ENCODE measurements around the gene AURKAIP1.
"Not testable (repeated sequence)": the region's sequence is repeated elsewhere in the genome, so short reads cannot be mapped to it uniquely, and the experiment has no call there.

Gene AURKAIP1

GRCh38 chr1:1374929-1375662 lies at the start of gene AURKAIP1:
TSS of gene AURKAIP1 (minus strand) at chr1:1375207. CDS start at chr1:1374756, 451 bp downstream.
- FAIRE-seq = peak; percentile 93
- DNase-seq (ENCODE audit: low spot score) = peak; percentile 98

- FAIRE-seq (no peak), DNase-seq (ENCODE audit: low spot score) (no peak)
Measured at GRCh38 chr1:1424707-1425106, 49.7 kb upstream of the AURKAIP1 start.

- FAIRE-seq = no peak
Measured at GRCh38 chr1:1423245-1423597, 48.2 kb upstream of the AURKAIP1 start.

DNA sequence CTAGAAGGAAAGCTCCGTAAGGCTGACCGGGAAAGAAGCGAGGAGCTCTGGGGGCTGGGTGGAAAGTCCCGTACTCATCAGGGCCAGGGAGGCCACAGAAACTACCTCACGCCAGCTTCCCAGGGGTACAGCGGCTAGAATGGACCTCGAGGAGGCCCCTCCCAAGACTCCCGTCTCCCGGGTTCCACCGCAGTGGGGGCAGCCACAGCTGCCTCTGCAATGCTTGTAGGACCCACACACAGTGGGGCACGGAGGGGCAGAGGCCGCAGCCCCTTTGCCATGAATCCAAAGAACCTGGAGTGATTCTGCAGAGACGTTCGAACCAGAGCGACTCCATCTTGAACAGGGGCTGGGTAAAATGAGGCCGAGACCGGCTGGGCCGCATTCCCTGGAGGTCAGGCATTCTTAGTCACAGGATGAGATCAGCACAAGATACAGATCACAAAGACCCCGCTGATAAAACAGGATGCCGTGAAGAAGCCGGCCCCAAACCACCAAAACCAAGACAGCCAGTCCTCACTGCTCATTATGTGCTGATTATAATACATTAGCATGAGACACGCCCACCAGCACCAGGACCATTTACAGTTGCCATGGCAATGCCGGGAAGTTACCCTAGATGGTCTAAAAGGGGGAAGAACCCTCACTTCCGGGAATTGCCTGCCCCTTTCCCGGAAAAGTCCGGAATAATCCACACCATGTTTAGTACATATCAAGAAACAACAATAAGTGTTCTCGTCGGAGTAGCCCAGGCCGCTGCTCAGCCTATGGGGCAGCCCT lies 47.6 kb upstream of the AURKAIP1 start:
- DNase-seq (ENCODE audit: low spot score) (peak; percentile 51), FAIRE-seq (no peak)

More at GRCh38 chr1:1423245-1423597, 48.2 kb upstream of the AURKAIP1 start:
- no peak for DNase-seq (ENCODE audit: low spot score)

DNA sequence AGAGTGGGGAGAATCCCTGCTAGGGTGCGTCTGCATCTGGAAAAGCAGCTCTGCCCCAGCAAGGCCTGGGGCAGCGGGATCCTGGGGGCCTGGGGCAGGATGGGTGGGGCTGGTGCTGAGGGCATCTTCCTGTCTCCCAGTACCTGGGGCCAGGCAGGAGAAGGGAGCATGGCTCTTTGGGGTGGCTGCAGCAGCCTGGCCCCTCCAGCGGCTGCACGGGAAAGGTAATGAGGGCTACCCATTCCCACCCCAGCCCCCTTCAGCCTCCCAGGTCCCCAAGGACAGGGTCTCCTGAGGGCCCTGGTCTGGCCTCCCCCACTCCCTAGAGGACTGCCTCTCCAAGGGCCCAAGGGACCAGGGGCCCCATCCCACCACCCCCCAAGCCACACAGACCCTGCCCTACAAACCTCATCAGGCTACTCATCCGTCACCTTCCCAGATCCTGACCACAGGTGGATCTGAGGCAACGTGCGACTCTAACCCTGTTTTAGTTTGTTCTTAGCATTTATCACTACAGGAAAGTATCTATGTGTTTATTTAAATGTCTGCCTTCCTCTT lies 47.0 kb upstream of the AURKAIP1 start:
- DNase-seq (ENCODE audit: low spot score) (no peak), FAIRE-seq (no peak)

DNA sequence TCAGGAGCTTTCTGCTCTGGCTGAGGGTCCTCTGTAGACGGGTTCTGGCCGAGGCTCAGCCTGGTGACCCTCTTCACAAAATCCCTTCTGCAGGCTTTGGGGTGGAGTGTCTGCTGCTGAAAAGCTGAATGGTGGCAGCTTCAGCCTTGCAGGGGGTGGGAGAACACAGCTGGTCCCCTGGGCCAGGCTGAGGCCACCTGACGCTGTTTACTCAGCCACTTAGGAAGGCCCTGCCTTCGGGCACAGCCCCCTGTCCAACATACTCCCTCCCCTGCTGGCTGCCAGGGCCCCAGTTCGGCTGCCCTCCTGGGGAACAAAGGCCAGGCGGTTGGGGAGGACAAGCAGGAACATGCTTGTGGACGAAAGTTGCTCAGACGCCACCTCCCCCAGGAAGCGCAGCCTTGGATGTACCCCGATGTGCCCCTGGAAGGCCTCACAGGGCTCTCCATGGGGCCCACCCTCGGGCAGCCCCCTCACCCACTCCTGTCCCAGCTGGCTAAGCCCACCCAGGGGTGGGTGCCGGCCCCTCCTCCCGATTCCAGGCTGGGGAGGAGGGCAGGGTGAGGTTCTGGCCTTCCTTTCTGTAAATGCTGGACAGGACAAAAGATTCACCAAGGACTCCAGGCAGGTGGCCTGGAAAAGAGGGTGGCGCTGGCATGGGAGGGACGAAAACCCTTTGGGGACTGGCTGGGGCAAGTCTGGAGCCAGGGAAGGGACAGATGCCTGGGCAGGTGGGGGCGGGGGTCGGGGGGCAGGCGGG lies 46.3 kb upstream of the AURKAIP1 start, which contains the start of gene ANKRD65:
TSS of gene ANKRD65 (minus strand) at position 130 of the 760 bp plus-strand sequence. CDS start 271 bp downstream, outside the sequence.
- FAIRE-seq (no peak), DNase-seq (ENCODE audit: low spot score) (no peak)

GRCh38 chr1:1420654-1421141 lies 45.7 kb upstream of the AURKAIP1 start:
- FAIRE-seq (no peak), DNase-seq (ENCODE audit: low spot score) (no peak)

- FAIRE-seq = no peak
- DNase-seq (ENCODE audit: low spot score) = no peak
Measured at GRCh38 chr1:1419813-1420653, 45.0 kb upstream of the AURKAIP1 start.

DNA sequence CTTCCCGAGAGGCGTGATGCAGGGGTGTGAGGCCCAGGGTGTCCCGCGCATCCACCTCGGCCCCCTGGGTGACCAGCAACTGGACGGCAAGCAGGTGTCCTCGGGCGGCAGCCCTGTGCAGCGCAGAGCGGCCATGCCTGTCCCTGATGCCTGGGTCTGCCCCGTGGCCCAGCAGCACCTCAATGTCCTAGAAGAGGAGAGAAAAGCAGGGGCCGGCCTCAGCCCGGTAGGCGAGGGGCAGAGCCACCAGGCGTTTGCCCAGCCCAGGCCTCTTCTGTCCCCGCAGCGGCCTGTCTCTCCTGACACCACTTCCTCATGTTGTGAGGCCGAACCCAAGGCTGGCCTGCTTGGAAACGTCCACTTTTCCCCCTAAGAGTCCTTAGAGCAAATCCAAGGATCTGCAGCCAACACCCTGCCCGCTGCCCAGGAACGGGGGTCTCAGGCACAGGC lies 44.4 kb upstream of the AURKAIP1 start:
- DNase-seq (ENCODE audit: low spot score) (no peak), FAIRE-seq (no peak)

DNA sequence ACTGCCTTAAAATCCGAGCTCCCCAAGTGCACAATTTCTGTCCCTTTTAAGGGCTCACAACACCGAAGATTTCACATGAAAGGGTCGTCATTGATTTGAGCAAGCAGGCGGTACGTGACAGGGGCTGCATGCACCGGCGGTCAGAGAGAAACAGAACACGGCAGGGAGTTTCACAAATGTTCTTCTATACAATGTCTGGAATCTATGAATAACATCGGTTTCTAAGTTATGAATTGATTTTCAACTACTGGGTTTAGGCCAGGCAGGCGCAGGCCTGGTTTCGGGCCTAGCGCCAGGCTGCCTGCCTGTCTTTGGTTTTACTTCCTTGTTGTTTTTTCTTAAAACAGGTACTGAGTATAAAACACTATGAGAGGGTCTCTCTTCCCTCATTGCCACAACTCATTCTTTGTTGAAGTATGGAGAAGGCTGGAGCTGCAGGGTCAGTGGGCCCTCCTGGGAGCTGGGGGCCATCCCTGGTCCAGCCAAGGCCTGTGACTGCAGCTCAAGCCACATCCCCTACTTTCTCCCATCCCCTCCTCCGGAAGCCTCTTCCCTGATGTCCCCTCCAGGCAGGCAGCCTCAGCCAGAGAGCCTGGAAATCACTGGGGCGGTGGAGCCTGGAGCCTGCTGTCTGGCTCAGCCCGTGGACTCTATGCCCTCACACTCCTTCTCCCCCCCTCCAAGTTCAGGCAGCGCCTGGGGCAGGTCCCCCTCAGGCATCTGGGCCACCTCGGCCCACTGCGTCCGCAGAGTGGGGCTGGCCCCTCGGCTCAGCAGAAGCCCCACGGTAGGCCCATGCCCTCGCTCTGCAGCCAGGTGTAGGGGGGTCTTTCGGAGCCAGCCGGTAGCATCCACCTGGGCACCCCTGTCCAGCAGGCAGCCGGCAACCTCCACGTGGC lies 43.7 kb upstream of the AURKAIP1 start:
- FAIRE-seq (no peak), DNase-seq (ENCODE audit: low spot score) (no peak)

- DNase-seq (ENCODE audit: low spot score); FAIRE-seq: not testable (repeated sequence)
Measured at GRCh38 chr1:1417825-1418463, 42.9 kb upstream of the AURKAIP1 start.

GRCh38 chr1:1417396-1417795 lies 42.4 kb upstream of the AURKAIP1 start:
- not testable (repeated sequence) for FAIRE-seq

GRCh38 chr1:1415751-1416150 lies 40.7 kb upstream of the AURKAIP1 start:
- no peak for DNase-seq (ENCODE audit: low spot score)
- FAIRE-seq = no peak

More at GRCh38 chr1:1417396-1417795, 42.4 kb upstream of the AURKAIP1 start:
- not testable (repeated sequence) for DNase-seq (ENCODE audit: low spot score)

DNA sequence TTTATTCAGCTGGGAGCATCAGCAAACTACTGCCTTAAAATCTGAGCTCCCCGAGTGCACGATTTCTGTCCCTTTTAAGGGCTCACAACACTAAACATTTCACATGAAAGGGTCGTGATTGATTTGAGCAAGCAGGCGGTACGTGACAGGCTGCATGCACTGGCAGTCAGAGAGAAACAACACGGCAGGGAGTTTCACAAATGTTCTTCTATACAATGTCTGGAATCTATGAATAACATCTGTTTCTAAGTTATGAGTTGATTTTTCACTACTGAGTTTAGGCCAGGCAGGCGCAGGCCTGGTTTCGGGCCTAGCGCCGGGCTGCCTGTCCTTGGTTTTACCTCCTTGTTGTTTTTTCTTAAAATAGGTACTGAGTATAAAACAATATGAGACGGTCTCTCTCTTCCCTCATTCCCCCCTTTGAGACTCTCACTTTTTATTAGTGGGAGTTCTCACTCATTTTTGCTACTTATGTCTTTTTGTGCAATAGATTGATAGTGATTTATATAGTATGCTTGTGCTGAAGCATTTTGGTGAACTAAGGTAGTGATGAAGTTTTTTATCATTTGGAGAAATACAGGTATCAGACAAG lies 37.4 kb upstream of the AURKAIP1 start:
- FAIRE-seq; DNase-seq (ENCODE audit: low spot score): not testable (repeated sequence)

DNA sequence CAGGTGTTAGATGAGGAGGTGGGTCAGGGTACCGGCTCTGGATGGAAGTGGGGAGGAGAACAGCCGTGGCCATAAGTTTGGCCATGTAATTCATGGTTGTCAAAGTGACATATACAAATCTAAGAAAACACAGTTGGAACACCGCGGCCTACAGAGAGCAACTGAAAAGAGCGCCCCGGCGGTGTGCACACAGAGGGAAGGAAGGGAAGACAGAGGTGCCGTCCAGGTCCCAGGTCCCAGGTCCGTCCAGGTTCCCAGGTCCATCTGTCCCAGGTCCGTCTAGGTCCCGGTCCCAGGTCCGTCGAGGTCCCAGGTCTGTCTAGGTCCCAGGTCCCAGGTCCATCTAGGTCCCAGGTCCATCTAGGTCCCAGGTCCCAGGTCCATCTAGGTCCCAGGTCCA lies 36.6 kb upstream of the AURKAIP1 start:
- FAIRE-seq (no peak), DNase-seq (ENCODE audit: low spot score) (no peak)

GRCh38 chr1:1410238-1410637 lies 35.2 kb upstream of the AURKAIP1 start:
- not testable (repeated sequence) for DNase-seq (ENCODE audit: low spot score); FAIRE-seq

GRCh38 chr1:1407636-1408318 lies 32.8 kb upstream of the AURKAIP1 start:
- FAIRE-seq (no peak), DNase-seq (ENCODE audit: low spot score) (no peak)

Data from RCC 7860 (cell line).